Erythroblast (primary cell): ENCODE data around the gene SH2D4B.

Experiments used
- GATA1 ChIP-seq: IDR thresholded peaks from 2 replicates; pipeline ENCODE4 v1.6.1; 2011; ENCODE audit warnings: low read depth, mild to moderate bottlenecking, control low read depth, low read length, moderate library complexity
- POLR2A ChIP-seq: IDR thresholded peaks from 2 replicates; pipeline ENCODE4 v1.6.1; 2011; ENCODE audit warnings: mild to moderate bottlenecking, low read length

- TF ChIP-seq POLR2A (no peak), GATA1 (no peak)
Observed at GRCh38 chr10:80590585-80591125, 53.0 kb downstream of the SH2D4B start.
